GM18867 (cell line): Measurements from ENCODE around the gene GABRR2.
"Not testable (repeated sequence)": the region's sequence is repeated elsewhere in the genome, so short reads cannot be mapped to it uniquely, and the experiment has no call there.

Experiments used
- ATAC-seq: cut with Tn5 transposase; IDR thresholded peaks from one replicate; pipeline ENCODE4 v1.9.1; 2021; ENCODE audit warnings: mild to moderate bottlenecking, moderate library complexity; ENCODE audit not compliant: unreplicated experiment

The GABRR2 gene

GRCh38 chr6:89260310-89260709 is 54.8 kb downstream of the GABRR2 start:
- ATAC-seq, result no peak

GRCh38 chr6:89258912-89259311 is 56.2 kb downstream of the GABRR2 start:
- ATAC-seq, result peak; percentile 48

GRCh38 chr6:89257781-89258180 is 57.3 kb downstream of the GABRR2 start:
- no peak for ATAC-seq

- ATAC-seq, result no peak
These were observed 57.8 kb downstream of the GABRR2 start for GRCh38 chr6:89257346-89257745.

GRCh38 chr6:89255417-89255816 is 59.7 kb downstream of the GABRR2 start:
- ATAC-seq, result no peak

- no peak for ATAC-seq
These were observed 60.5 kb downstream of the GABRR2 start for GRCh38 chr6:89254569-89254968.

- ATAC-seq, result no peak
These were observed 62.2 kb downstream of the GABRR2 start for GRCh38 chr6:89252907-89253306.

GRCh38 chr6:89251976-89252375 is 63.1 kb downstream of the GABRR2 start:
- ATAC-seq, result no peak

- ATAC-seq, result no peak
These were observed 63.9 kb downstream of the GABRR2 start for GRCh38 chr6:89251170-89251569.

GRCh38 chr6:89250239-89250638 is 64.9 kb downstream of the GABRR2 start:
- ATAC-seq, result no peak

- ATAC-seq, result peak; percentile 66
These were observed 70.7 kb downstream of the GABRR2 start for GRCh38 chr6:89244241-89244985.

- ATAC-seq, result no peak
These were observed 71.8 kb downstream of the GABRR2 start for GRCh38 chr6:89243331-89243629.

- no peak for ATAC-seq
These were observed 72.3 kb downstream of the GABRR2 start for GRCh38 chr6:89242574-89243330.

- peak; percentile 41 for ATAC-seq
These were observed 75.8 kb downstream of the GABRR2 start for GRCh38 chr6:89239338-89239737.

- ATAC-seq, result no peak
These were observed 77.9 kb downstream of the GABRR2 start for GRCh38 chr6:89237158-89237557.

- not testable (repeated sequence) for ATAC-seq
These were observed 81.5 kb downstream of the GABRR2 start for GRCh38 chr6:89233605-89234004.

GRCh38 chr6:89222712-89223039 is 92.4 kb downstream of the GABRR2 start:
- no peak for ATAC-seq

GRCh38 chr6:89221971-89222711 is 93.0 kb downstream of the GABRR2 start:
- no peak for ATAC-seq

- no peak for ATAC-seq
These were observed 94.0 kb downstream of the GABRR2 start for GRCh38 chr6:89221129-89221528.

- no peak for ATAC-seq
These were observed 97.7 kb downstream of the GABRR2 start, which contains the start of gene GABRR1 for GRCh38 chr6:89217299-89217910. Gene GABRR1 (minus strand): TSS chr6:89217358. CDS start chr6:89217322, 36 bp downstream.

- no peak for ATAC-seq
These were observed 98.7 kb downstream of the GABRR2 start for GRCh38 chr6:89216411-89216810.
